GM19324 (cell line): ENCODE measurements around the gene ADCY1.
"Not testable (repeated sequence)": the region's sequence is repeated elsewhere in the genome, so short reads cannot be mapped to it uniquely, and the experiment has no call there.

ENCODE experiments used
- ATAC-seq: cut with Tn5 transposase; IDR thresholded peaks from one replicate; pipeline ENCODE4 v1.9.1; 2021; ENCODE audit warnings: mild to moderate bottlenecking, moderate library complexity; ENCODE audit not compliant: unreplicated experiment, low FRiP score

Gene ADCY1

DNA sequence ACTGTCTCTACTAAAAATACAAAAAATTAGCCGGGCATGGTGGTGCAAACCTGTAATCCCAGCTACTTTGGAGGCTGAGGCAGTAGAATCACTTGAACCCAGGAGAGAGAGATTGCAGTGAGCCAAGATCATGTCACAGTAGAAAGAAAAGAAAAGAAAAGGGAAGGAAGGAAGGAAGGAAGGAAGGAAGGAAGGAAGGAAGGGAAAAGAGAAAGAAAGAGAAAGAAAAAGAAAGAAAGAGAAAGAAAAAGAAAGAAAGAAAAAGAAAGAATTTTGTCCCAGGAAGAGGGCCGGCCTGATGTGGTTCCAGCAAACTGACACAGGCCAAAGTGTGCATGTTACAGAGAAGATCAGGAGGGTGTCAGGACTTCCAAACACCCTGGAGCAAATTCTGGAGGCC, 151.1 kb downstream of the ADCY1 start:
- ATAC-seq, result not testable (repeated sequence)

DNA sequence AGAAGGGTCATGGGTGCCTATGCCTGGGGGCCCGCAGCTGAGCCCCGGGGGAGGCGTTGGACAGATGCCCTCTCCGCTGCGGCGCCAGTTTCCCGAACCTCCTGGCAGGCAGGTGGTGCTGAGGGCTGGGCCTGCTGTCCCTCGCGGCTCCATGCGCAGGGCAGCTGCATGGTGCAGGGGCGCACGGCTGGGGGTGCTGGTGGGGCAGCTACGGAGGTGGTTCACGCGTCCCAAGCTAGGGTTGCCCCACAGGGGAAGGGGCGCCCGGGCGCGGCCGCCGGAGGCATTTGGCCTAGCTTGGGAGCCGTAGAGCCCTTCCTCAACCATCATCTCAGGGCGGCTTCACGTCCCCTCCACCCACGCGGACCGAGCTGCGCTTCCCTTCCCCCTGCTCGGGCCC, 152.7 kb downstream of the ADCY1 start:
- ATAC-seq, result no peak

DNA sequence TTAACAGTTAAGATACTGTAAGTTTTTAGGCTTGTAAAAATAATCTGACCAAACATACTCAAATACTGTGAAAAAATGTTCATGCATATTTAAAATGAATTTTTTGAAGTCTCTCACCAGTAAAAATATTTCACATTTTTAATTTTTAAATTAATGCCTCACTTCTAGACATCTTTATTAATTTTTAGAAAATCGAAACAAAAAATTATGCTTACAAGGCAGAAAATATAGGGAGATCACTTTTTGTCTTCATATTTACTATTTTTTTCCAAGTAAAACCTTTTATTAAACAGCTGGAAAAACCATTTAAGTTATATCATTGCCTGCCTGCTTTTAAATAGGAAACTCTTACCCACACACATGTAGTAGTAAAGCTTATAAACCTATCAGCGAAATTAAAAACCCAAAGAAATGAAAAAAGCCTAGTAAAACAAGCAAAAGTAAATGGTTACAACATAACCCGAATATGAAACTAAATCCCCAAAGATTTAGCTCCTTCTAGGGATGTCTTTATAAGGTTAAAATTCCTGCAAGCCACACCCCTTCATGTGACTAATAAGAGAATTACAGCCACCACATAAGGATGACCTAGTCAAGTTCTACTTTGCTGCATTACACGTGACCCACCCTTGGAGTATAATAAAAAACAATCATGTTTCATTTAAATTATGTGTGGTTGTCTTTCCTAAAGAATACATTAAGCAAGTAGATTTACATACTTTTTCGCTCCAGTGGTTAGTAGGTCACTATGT, 157.7 kb downstream of the ADCY1 start:
- ATAC-seq, result not testable (repeated sequence)

DNA sequence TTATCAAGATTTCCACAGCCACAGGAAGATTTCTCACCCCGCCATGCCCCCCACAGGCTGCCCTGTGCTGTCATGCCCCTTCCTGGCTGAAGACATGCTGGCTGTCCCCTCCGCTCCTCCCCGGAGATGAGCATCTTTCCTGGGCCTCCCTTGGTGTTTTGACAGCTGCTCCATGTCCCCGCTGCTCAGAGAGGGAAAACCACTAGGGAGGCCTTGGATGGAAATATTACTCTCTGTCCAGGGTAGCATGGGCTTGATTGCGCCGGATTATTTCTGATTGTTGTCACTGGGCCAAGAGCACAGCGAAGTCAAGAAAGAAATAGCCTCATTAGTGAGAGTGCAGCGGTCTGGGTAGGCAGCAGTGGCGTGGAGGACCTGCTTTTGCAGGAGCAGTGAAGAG, 164.8 kb downstream of the ADCY1 start:
- ATAC-seq, result not testable (repeated sequence)

DNA sequence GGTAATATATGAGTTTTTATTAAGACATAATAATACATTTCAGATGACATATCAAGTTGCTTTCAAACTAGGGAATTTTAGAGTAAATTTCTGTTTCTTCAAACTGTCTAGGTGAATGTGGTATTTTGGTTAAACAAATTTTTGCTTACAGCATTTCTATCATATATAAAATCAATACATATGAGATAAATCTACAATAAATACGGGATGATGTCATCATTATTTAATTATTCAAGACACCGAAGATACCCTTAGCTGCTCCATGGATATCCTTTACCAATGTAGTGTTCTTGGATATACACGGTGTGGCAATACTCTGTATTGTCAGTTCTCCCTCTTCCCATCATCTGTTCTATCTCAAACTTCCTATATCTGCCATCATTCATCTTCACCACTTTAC, 166.4 kb downstream of the ADCY1 start:
- ATAC-seq, result not testable (repeated sequence)

DNA sequence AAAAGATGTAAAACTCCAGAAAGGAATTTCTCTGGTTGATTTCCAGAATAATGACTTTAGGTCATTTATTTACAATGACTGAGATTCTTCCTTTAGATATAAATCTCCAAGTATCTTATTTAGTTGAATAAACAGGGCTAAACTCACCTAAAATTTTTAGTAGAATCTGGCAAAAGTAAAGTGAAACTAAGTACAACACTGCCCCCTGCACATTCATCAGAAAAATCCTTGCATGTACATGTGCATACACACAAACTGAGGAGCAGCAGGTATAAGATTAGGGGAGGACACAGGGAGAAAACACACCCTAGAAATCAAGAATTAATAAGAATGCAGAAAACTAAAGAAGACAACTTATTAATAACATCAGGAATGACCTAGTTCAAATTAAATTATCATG, 174.8 kb downstream of the ADCY1 start:
- ATAC-seq, result not testable (repeated sequence)

DNA sequence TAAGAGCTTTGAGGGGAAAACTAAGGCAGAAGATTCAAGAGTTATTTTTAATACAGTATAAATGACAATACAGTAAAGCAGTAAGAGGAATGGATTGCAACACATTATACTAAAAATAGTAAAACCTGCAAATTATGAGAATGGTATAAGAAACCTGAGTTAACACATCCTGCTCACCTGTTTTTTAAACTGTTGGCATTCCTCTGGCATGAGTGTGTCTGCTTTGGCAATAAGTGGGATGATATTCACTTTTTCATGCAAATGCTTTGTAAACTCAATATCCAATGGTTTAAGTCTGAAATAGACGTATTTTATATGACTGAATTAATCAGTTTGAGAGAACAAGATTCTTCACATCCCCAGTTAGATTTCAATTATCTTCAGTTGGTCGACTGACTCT, 177.2 kb downstream of the ADCY1 start:
- ATAC-seq, result not testable (repeated sequence)

DNA sequence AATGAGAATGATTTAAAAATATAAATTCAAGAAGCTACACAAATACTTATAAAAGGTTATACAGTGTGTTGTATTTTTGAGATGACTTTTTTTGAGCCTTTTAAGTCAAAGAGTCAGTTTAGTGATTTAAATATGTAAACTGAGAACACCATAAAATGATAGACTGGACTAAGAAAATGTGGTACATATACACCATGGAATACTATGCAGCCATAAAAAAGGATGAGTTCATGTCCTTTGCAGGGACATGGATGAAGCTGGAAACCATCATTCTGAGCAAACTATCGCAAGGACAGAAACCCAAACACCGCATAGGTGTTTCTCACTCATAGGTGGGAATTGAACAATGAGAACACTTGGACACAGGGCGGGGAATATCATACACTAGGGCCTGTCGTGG, 182.2 kb downstream of the ADCY1 start:
- ATAC-seq, result not testable (repeated sequence)

DNA sequence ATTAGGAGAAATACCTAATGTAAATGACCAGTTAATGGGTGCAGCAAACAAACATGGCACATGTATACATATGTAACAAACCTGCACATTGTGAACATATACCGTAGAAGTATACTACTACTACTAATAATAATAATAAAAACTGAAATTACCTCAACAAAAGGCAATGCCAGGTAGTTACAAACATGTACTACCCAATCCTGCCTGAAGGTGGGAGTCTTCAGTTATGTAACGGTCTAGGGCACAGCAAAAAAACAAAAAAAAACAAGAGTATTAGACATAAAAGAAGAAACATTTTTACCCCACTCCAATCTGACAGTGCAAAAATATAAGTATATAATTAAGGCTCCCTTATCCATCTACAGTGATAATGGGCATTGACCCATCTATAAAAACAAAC, 182.6 kb downstream of the ADCY1 start:
- ATAC-seq, result not testable (repeated sequence)

DNA sequence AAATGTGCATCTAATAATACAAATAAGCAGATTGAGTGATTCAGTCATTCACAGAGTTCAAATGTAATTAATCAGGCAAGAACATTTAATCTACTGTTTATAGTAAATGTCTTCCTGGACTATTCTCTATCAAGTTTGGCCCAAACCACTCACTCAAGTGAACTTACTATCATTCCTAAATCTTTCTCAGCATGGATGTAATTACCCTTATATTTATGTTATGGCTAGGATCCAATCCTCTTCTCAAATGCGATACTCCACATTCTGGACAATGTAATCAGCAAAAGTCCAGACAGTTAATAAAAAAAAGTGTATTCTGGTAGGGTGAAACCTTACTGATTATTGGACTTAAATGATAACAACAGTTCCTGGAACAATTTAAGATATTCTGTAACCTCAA, 185.3 kb downstream of the ADCY1 start:
- ATAC-seq, result not testable (repeated sequence)

DNA sequence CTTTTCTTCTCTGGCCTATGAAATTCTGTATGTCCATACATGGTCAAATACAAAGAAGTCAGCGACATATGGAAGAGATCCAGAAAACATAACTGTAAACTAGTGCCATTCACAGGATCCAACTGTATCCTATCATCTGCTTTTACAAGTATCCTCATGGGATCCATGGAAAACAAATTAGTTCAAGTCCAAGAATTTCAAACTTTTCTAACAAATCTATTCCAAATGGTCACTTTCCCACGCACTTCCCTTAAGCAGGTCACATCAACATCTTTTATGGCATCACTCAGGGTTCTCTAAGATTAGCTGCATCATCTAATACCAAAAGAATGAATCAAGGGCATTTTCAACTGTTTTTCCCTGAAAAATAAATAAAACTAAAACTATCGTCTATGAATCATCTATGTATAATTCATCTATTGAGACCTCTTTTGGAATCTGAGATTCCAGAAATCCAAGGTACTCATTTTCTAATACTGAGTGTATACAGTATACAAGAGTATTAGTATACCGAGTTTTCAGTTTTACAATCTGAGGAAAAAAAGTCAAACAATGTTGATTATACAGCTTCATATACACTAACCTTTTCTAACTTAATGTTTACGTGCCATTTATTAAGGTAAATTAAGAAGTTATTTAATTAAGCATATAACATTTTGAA, 187.5 kb downstream of the ADCY1 start:
- not testable (repeated sequence) for ATAC-seq

DNA sequence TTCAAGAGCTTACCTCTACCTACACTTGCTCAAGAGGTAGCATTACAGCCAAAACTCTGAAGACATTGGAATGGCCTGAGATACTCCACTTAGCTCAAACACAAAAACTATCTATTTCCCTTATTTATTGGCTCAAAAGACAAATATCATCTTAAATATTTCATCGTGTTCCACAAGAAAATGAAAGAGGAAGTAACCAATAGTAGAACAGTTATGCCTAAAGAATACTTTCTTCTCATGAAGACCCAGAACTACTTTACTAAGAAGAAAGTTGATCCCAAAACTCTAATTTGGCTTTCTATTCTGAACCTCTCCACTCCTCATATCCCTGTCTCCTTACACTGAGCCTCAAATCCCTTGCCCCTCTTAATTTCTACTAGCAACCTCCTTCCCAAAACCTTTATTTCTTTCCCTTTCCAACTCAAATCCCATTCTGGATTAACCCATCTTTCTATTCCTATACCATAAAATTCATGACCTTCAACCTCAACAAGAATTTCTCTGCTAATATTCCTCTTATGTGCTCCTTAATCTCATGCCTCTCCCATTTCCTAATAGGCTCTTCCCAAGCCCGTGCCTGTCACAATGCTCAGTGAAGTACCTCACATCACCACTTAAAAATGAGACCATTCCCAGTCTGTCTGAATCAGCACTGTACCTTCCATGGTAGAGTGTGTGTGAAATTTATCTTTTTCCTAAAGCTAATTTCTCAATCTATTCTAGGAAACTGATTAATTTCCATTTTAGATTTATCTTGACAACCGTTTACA, 188.2 kb downstream of the ADCY1 start:
- not testable (repeated sequence) for ATAC-seq

DNA sequence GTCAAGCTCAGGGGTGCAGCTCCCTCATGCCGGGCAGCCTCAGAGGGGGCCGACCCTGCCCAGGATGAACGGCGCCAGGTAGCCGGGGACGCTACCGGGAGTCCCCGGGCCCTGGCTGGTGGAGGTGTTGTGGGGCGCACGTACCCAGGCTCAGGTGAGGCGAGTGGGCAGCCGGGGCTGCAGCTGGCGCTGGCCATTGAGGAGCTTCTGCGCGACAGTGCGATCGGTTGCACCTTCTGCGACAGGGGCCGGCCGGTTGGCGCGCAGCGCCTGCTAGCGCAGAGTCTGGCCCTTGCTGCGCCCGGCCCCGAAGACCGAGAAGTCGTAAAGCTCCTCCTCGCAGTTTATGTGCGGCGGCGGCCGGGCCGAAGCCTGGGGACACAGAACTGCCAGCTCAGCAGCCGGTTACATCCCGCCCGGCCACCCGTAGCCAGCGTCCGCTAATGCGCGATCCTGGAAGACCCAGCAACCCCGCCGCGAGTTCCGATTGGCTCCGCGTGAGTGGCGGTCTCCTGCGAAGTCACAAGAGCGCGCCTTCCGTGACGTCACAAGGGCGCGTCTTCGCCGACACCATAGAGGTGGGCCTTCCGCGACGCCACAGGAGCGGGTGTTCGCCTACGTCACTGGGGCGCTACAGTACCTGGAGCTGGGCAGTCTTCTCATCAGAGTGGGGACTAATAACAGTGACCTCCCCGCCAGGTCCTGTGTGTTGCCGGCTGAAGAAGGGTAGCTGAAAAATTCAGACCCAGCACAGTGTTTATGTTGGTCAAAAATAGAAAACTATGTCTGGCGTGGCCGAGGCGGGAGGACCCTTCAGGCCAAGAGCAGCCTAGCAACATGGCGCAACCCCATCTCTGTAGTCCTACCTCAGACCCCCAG, 194.6 kb downstream of the ADCY1 start:
- ATAC-seq, result peak; percentile 100

DNA sequence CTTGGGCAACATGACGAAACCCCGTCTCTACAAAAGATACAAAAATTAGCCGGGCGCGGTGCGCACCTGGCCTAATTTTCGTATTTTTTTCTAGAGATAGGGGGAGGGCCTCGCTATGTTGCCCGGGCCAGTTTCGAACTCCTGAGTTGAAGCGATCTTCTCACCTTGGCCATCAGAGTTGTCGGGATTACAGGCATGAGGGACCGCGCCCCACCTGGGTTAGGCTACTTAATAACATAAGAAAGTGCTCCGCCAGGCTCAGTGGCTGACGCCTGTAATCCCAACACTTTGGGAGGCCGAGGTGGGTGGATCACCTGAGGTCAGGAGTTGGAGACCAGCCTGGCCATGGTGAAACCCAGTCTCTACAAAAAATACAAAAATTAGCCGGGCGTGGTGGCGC, 195.5 kb downstream of the ADCY1 start:
- ATAC-seq, result not testable (repeated sequence)
